HuH-7 (cell line): ENCODE measurements around the gene CENPM.

ENCODE experiments used
- DNase-seq: peaks from one replicate; pipeline ENCODE4 v3.0.0; 2011; ENCODE audit warnings: low spot score

CENPM gene

DNA sequence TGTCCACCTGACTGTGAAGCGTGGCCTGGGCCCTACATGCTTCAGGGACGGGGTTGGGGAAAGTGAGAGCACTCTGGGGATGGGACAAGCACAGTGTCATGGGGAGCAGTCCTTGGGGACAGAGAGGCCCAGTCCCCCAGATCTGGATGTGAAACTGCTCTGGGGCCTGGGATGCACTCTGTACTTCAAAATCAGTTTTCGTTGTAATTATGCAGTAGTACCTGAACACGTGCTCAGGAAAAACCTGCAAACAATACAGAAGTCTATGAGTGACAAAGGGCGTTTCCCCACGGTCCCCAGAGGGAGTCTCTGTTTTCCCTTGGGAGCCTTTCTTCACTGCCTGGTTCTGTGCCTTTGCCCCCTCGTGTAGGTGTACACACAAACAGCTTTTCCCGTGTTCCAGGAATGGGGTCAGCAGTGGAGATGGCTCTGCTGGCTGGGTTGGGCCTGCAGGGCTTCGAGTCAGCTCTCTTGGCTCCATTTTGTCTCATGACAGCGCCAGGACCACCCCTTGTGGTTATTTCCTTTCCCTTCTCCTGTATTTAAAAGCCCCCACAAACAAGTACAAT, 15.2 kb downstream of the CENPM start:
- DNase-seq = no peak

DNA sequence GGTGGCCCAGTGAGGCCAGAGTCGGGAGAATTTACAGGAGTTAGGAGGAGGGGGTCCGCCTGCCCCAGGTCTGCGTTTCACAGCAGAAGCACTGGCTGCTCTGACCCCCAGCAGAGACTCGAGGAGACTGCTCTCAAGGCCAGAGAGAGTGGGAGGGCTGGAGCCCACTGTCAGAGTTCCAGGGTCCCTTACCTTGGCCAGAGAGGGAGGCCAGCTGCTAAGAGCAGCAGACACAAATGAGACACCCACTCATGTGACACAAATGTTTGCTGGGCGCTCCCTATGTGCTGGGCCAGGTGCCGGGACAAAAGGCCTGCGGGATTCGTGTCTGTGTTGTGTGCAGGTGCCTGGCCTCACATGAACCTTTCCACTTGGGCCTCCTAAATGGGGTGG, 17.5 kb downstream of the CENPM start:
- DNase-seq = no peak

GRCh38 chr22:41928593-41929417, 18.1 kb downstream of the CENPM start:
- no peak for DNase-seq

GRCh38 chr22:41927813-41928212, 19.1 kb downstream of the CENPM start:
- DNase-seq = no peak

- peak; percentile 89 for DNase-seq
These were observed 21.0 kb downstream of the CENPM start for GRCh38 chr22:41925783-41926460.

GRCh38 chr22:41923595-41924276, 23.2 kb downstream of the CENPM start:
- DNase-seq = no peak

- DNase-seq = no peak
These were observed 23.9 kb downstream of the CENPM start for GRCh38 chr22:41922940-41923594.

GRCh38 chr22:41922328-41922727, 24.6 kb downstream of the CENPM start:
- no peak for DNase-seq

DNA sequence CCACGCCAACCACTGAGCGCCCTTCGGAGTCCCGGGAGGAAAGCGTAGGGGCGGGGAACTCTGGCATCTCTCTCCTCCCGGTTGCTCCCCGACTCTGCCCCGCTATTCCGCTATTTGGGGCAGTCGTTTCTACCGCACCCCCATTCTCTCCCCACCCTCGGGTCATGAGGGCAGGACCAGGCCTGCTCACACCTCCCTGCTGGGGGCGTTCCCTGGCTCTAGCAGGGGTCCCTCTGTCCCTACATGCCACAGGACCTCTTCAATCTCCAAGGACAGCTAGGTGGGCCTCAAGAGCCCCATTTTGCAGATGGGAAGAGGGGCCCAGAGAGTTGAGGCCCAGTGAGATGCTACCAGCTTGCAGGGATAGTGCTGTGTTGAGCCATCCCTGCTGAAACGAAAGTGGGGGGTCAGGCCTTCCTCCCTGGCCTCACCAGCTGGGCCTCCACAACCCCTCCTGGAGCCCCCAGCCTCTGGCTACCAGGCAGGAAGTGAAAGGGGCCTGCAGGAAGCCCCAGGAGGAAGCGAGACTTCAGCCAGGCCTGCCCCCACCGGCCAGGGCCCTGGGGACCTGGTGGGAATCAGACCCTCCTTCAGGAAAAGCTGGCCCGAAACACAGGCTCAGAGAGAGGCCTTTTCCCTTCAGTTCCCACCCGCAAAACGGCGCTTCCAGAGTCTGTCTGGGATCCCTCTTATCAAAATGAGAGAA, 26.5 kb downstream of the CENPM start:
- no peak for DNase-seq

- no peak for DNase-seq
These were observed 27.4 kb downstream of the CENPM start for GRCh38 chr22:41919357-41920224.

DNA sequence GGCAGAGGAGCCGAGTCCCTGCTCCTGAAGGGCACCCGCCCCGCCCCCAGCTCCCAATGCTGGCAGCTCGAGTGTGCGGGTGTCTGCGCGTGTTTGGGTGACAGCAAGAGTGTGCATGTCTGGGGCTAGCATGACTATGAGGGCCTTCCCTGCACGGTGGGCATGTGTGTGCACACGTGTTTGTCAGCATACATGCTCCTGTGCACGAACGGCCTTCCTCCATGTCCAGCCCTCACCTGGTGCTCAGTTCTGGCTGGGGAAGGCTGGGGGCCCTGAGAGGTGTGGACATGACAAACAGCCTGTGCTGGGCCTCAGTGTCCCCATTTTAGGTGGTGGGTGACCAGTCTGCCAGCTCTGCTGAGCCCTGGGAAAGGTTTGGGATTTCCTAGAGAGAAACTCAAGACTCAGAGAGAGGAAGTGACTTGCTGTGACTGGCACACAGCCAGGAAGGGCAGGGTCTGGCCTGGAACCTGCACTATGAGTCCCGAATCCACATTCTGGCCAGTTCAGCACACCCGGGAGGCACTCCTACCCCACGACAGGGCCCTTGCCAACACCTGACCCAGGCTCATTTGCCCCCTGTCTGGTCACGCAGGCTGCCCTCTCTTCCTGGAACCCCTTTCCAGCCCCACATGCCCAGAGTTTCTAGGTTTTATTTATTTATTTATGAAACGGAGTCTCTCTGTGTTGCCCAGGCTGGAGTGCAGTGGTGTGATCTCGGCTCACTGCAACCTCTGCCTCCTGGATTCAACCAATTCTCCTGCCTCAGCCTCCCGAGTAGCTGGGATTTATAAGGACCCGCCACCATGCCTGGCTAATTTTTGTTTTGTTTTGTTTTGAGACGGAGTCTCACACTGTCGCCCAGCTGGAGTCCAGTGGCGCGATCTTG, 28.8 kb downstream of the CENPM start:
- no peak for DNase-seq

- DNase-seq = no peak
These were observed 29.5 kb downstream of the CENPM start for GRCh38 chr22:41917375-41917902.

DNA sequence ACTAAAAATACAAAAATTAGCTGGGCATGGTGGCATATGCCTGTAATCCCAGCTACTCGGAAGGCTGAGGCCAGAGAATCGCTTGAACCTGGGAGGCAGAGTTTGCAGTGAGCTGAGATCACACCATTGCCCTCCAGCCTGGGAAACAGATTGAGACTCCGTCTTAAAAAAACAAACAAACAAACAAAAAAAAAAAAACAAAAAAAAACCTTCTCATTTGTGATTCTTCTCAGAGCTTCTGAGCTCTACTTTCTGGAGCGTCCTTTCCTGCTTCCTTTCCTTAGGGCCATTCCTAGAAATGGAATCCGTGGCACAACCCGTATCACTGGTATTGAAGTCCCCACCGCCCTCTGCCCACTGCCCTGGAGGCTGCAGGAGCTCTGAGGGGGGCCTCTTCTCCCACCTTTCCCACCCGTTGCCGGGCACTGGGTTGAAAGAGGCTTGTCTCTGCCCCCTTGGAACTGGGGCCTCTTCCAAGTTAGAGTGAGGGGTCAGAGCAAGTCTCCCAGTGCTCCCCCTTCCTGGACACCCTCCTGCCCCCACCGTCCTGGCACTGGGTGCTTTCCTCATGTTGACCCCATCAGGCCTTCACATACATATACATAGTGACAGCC, 30.1 kb downstream of the CENPM start:
- DNase-seq = no peak

DNA sequence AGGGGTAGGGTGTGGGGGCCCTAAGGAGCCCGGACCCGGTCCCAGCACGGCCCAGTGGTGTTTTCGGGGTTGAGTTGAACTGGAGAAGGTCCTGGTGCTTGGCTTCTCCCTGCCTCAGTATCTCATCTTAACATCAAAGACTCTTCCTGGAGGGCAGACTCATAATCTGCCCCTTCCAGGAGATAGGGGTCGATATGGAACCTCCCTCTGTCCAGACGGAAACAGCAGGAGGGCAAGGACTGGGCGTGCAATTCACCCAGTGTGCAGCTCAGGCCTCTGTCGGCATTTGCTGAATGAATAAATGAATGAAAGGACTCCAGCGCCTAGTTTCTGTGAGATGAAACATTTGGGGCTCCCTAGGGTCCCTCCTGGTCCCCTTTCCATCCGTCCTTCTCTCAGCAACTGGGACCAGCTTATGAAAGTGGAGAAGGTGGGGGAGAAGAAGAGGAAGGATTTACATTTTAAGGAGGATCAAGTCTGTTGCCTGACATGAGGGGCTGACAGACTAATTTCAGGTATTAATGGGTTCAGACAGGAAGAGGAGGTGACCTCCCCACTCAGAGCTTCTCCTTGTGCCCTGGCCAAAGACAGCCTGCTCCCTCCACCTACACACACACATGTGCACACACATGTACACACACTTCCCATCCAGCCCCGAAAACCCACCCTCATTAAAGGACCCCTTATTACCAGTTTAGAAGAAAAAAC, 31.0 kb downstream of the CENPM start:
- DNase-seq = no peak

- peak; percentile 83 for DNase-seq
These were observed 31.7 kb downstream of the CENPM start, which contains the start of gene SHISA8 for GRCh38 chr22:41915035-41915785. Gene SHISA8, minus strand, starts transcription at chr22:41915074. Its CDS starts 407 bp downstream, at chr22:41914667.

GRCh38 chr22:41914611-41915034, 32.3 kb downstream of the CENPM start:
- peak; percentile 74 for DNase-seq
